ENCODE data around the gene ST8SIA3. TPM values are rescaled to one million over a fixed set of nuclear protein-coding genes. Genes with fewer than 3 reads are reported as not detected.

ST8SIA3 gene
- total and polyA plus RNA-seq, 3 experiments from 2014 or later, result not detected

GRCh38 chr18:57329856-57330255 is 22.5 kb upstream of the ST8SIA3 start:
- no peak overlapping the region for H3K27ac ChIP-seq (ENCODE audit: low read depth, low read length)
- H3K27me3 Mint-ChIP-seq, result peaks cover 0 to 8% of the 10 kb centered on the region in 2 donors
- peaks cover 0 to 3% (median 0%) of the 10 kb centered on the region in 5 donors for H3K9me3 Mint-ChIP-seq
- CTCF ChIA-PET, result no interaction called here
- H3K4me1 Mint-ChIP-seq, result no peaks in the 10 kb centered on the region
- no peaks in the 10 kb centered on the region for H3K36me3 ChIP-seq (ENCODE audit: insufficient read depth, low read length)
- H3K4me3 ChIP-seq (ENCODE audit: low read length), result no peak overlapping the region
- no peak overlapping the region for H3K4me3 Mint-ChIP-seq
- POLR2A ChIA-PET, result no interaction called here
- no peaks in the 10 kb centered on the region for H3K27me3 ChIP-seq (ENCODE audit: insufficient read depth, low read length, poor library complexity, severe bottlenecking)
- no peak overlapping the region for H3K27ac Mint-ChIP-seq
- H3K9me3 ChIP-seq (ENCODE audit: low read length), result no peaks in the 10 kb centered on the region
- peaks cover 0 to 3% (median 0%) of the 10 kb centered on the region in 3 donors for H3K36me3 Mint-ChIP-seq
- no peak for DNase-seq
- H3K4me1 ChIP-seq (ENCODE audit: insufficient read depth, low read length), result no peaks in the 10 kb centered on the region

- Histone ChIP-seq H3K4me1 (ENCODE audit: insufficient read depth, low read length) (no peaks in the 10 kb centered on the region), H3K36me3 (ENCODE audit: insufficient read depth, low read length) (no peaks in the 10 kb centered on the region), H3K27me3 (ENCODE audit: insufficient read depth, low read length, poor library complexity, severe bottlenecking) (no peaks in the 10 kb centered on the region), H3K9me3 (ENCODE audit: low read length) (no peaks in the 10 kb centered on the region), H3K4me3 (ENCODE audit: low read length) (no peak overlapping the region), H3K27ac (ENCODE audit: low read depth, low read length) (no peak overlapping the region)
- Mint-ChIP-seq H3K36me3 (peaks cover 0 to 3% (median 0%) of the 10 kb centered on the region in 3 donors), H3K27me3 (peaks cover 2 to 10% of the 10 kb centered on the region in 2 donors), H3K4me3 (no peak overlapping the region), H3K4me1 (no peaks in the 10 kb centered on the region), H3K27ac (no peak overlapping the region), H3K9me3 (peaks cover 0 to 3% (median 0%) of the 10 kb centered on the region in 5 donors)
- ChIA-PET CTCF (no interaction called here), POLR2A (no interaction called here)
- DNase-seq, result no peak
These were observed 20.6 kb upstream of the ST8SIA3 start for GRCh38 chr18:57331718-57332117.

GRCh38 chr18:57333940-57334339 is 18.4 kb upstream of the ST8SIA3 start:
- Mint-ChIP-seq H3K36me3 (no peaks in the 10 kb centered on the region), H3K27me3 (peaks cover 5 to 15% of the 10 kb centered on the region in 2 donors), H3K4me3 (no peak overlapping the region), H3K4me1 (no peaks in the 10 kb centered on the region), H3K9me3 (peaks cover 0 to 5% (median 0%) of the 10 kb centered on the region in 5 donors), H3K27ac (no peak overlapping the region)
- POLR2A ChIA-PET, result no interaction called here
- H3K4me1 ChIP-seq (ENCODE audit: insufficient read depth, low read length), result no peaks in the 10 kb centered on the region
- H3K27me3 ChIP-seq (ENCODE audit: insufficient read depth, low read length, poor library complexity, severe bottlenecking), result no peaks in the 10 kb centered on the region
- CTCF ChIA-PET, result no interaction called here
- no peak overlapping the region for H3K27ac ChIP-seq (ENCODE audit: low read depth, low read length)
- no peaks in the 10 kb centered on the region for H3K9me3 ChIP-seq (ENCODE audit: low read length)
- no peaks in the 10 kb centered on the region for H3K36me3 ChIP-seq (ENCODE audit: insufficient read depth, low read length)
- DNase-seq, result no peak
- H3K4me3 ChIP-seq (ENCODE audit: low read length), result no peak overlapping the region

DNA sequence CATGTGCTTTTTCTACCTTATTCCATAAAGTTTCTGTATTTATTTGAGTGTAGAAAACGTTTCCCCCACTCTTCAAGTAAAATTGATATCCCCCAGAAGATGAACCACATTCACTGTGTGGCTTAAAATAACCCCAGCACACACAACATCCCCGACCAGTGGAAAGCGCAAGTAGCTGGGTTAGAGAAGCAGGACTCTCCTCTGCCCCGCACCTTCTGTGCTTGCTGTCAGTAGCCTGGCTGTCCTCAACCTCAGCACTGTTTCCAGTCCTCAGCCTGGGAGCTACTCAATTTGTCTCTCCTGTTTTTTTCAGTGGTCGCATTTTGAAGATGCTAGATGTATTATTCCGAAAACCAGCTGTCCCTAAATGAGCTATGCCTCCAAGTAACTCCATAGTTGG is 18.0 kb upstream of the ST8SIA3 start:
- Histone ChIP-seq H3K4me3 (ENCODE audit: low read length) (no peak overlapping the region), H3K36me3 (ENCODE audit: insufficient read depth, low read length) (no peaks in the 10 kb centered on the region), H3K27me3 (ENCODE audit: insufficient read depth, low read length, poor library complexity, severe bottlenecking) (no peaks in the 10 kb centered on the region), H3K4me1 (ENCODE audit: insufficient read depth, low read length) (no peaks in the 10 kb centered on the region), H3K9me3 (ENCODE audit: low read length) (no peaks in the 10 kb centered on the region), H3K27ac (ENCODE audit: low read depth, low read length) (no peak overlapping the region)
- POLR2A ChIA-PET, result no interaction called here
- H3K4me1 Mint-ChIP-seq, result no peaks in the 10 kb centered on the region
- no peak overlapping the region for H3K27ac Mint-ChIP-seq
- H3K9me3 Mint-ChIP-seq, result peaks cover 0 to 2% (median 0%) of the 10 kb centered on the region in 5 donors
- CTCF ChIA-PET, result no interaction called here
- peaks cover 8 to 18% of the 10 kb centered on the region in 2 donors for H3K27me3 Mint-ChIP-seq
- no peak overlapping the region for H3K4me3 Mint-ChIP-seq
- no peak for DNase-seq
- H3K36me3 Mint-ChIP-seq, result no peaks in the 10 kb centered on the region

GRCh38 chr18:57336343-57336742 is 16.0 kb upstream of the ST8SIA3 start:
- no peak for DNase-seq
- Histone ChIP-seq H3K36me3 (ENCODE audit: insufficient read depth, low read length) (no peaks in the 10 kb centered on the region), H3K27me3 (ENCODE audit: insufficient read depth, low read length, poor library complexity, severe bottlenecking) (no peaks in the 10 kb centered on the region), H3K4me3 (ENCODE audit: low read length) (no peak overlapping the region), H3K4me1 (ENCODE audit: insufficient read depth, low read length) (no peaks in the 10 kb centered on the region), H3K27ac (ENCODE audit: low read depth, low read length) (no peak overlapping the region), H3K9me3 (ENCODE audit: low read length) (no peaks in the 10 kb centered on the region)
- Mint-ChIP-seq H3K4me1 (no peaks in the 10 kb centered on the region), H3K27me3 (peaks cover 12 to 18% of the 10 kb centered on the region in 2 donors), H3K36me3 (no peaks in the 10 kb centered on the region), H3K9me3 (peaks cover 0 to 6% (median 0%) of the 10 kb centered on the region in 5 donors), H3K27ac (no peak overlapping the region), H3K4me3 (no peak overlapping the region)
- ChIA-PET CTCF (no interaction called here), POLR2A (no interaction called here)

DNA sequence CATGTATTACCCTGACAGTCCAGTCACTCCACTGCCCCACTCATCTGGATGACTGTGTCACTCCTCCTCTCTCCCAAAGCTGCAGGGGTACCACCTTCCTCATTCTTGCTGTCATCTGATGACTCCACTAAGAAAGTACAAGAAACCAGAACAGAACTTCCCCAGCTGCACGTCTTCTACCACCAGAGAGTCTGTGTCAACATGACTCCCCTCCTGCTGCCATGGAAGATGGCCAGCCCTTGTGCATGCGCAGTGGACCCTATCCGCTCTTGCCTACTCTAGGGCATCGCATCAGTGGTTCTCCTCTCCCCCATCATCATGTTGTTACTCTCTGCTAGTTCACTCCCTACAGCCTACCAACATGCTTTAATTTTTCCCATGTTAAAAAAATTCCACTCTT is 14.5 kb upstream of the ST8SIA3 start:
- H3K4me1 ChIP-seq (ENCODE audit: insufficient read depth, low read length), result no peaks in the 10 kb centered on the region
- no peak overlapping the region for H3K4me3 ChIP-seq (ENCODE audit: low read length)
- CTCF ChIA-PET, result no interaction called here
- H3K36me3 ChIP-seq (ENCODE audit: insufficient read depth, low read length), result no peaks in the 10 kb centered on the region
- no peak for DNase-seq
- H3K27ac ChIP-seq (ENCODE audit: low read depth, low read length), result no peak overlapping the region
- peaks cover 0 to 6% (median 0%) of the 10 kb centered on the region in 5 donors for H3K9me3 Mint-ChIP-seq
- no peaks in the 10 kb centered on the region for H3K9me3 ChIP-seq (ENCODE audit: low read length)
- H3K36me3 Mint-ChIP-seq, result no peaks in the 10 kb centered on the region
- H3K27me3 ChIP-seq (ENCODE audit: insufficient read depth, low read length, poor library complexity, severe bottlenecking), result no peaks in the 10 kb centered on the region
- peaks cover 12 to 18% of the 10 kb centered on the region in 2 donors for H3K27me3 Mint-ChIP-seq
- POLR2A ChIA-PET, result no interaction called here
- no peak overlapping the region for H3K4me3 Mint-ChIP-seq
- H3K4me1 Mint-ChIP-seq, result no peaks in the 10 kb centered on the region
- H3K27ac Mint-ChIP-seq, result no peak overlapping the region

- H3K4me3 Mint-ChIP-seq, result no peak overlapping the region
- Histone ChIP-seq H3K27ac (ENCODE audit: low read depth, low read length) (no peak overlapping the region), H3K36me3 (ENCODE audit: insufficient read depth, low read length) (no peaks in the 10 kb centered on the region), H3K4me1 (ENCODE audit: insufficient read depth, low read length) (no peaks in the 10 kb centered on the region), H3K4me3 (ENCODE audit: low read length) (no peak overlapping the region), H3K9me3 (ENCODE audit: low read length) (no peaks in the 10 kb centered on the region), H3K27me3 (ENCODE audit: insufficient read depth, low read length, poor library complexity, severe bottlenecking) (no peaks in the 10 kb centered on the region)
- ChIA-PET CTCF (no interaction called here), POLR2A (no interaction called here)
- H3K27ac Mint-ChIP-seq, result no peak overlapping the region
- no peaks in the 10 kb centered on the region for H3K36me3 Mint-ChIP-seq
- peaks cover 14 to 18% of the 10 kb centered on the region in 2 donors for H3K27me3 Mint-ChIP-seq
- no peak for DNase-seq
- H3K9me3 Mint-ChIP-seq, result peaks cover 0 to 7% (median 0%) of the 10 kb centered on the region in 5 donors
- no peaks in the 10 kb centered on the region for H3K4me1 Mint-ChIP-seq
These were observed 8.5 kb upstream of the ST8SIA3 start for GRCh38 chr18:57343833-57344232.

DNA sequence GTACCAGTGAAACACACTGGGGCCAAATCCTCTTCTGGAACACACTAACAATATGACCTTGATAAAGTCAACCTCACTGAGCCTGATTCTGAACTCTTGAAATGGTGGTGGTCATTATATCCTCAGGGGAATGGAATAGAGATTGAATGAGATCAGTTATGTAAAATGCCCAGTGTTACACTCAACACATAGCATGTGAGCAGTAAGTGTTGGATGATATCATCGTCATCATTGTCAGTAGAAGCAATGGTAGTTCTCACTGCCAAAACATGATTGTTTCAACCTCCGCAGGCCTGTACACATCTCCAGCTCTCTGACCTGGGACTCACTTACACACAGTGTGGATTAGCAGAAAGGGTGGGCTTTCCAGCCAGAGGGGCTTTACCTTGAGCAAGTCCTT is 5.5 kb upstream of the ST8SIA3 start:
- Mint-ChIP-seq H3K27me3 (peaks cover 27 to 38% of the 10 kb centered on the region in 2 donors), H3K4me1 (no peaks in the 10 kb centered on the region), H3K4me3 (no peak overlapping the region), H3K27ac (no peak overlapping the region), H3K9me3 (peaks cover 0 to 9% (median 5%) of the 10 kb centered on the region in 5 donors), H3K36me3 (no peaks in the 10 kb centered on the region)
- no peaks in the 10 kb centered on the region for H3K36me3 ChIP-seq (ENCODE audit: insufficient read depth, low read length)
- CTCF ChIA-PET, result no interaction called here
- no peak for DNase-seq
- no peaks in the 10 kb centered on the region for H3K27me3 ChIP-seq (ENCODE audit: insufficient read depth, low read length, poor library complexity, severe bottlenecking)
- H3K27ac ChIP-seq (ENCODE audit: low read depth, low read length), result no peak overlapping the region
- POLR2A ChIA-PET, result no interaction called here
- H3K4me3 ChIP-seq (ENCODE audit: low read length), result no peak overlapping the region
- H3K4me1 ChIP-seq (ENCODE audit: insufficient read depth, low read length), result no peaks in the 10 kb centered on the region
- no peaks in the 10 kb centered on the region for H3K9me3 ChIP-seq (ENCODE audit: low read length)

DNA sequence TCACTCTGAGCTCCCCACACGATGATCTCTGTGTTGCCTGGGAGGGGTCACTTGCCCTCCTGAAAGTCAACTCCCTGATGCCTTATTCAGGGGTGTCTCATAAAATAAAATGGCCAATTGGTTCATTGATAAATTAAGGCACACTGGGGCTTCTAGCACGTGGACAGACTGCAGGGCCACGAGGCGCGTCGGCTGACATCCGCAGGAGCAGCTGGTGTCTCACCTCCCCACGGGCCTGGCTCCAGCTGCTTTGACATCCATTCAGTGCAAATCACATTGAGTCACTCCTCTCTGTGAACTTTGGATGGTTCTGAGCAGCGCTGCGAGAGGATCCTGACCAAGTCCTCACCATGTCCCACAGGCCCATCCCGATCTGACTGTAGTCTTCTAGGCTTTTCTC is 4.6 kb upstream of the ST8SIA3 start:
- Mint-ChIP-seq H3K27ac (no peak overlapping the region), H3K27me3 (peaks cover 33 to 45% of the 10 kb centered on the region in 2 donors), H3K4me1 (no peaks in the 10 kb centered on the region), H3K36me3 (no peaks in the 10 kb centered on the region), H3K9me3 (peaks cover 0 to 9% (median 5%) of the 10 kb centered on the region in 5 donors), H3K4me3 (no peak overlapping the region)
- Histone ChIP-seq H3K27me3 (ENCODE audit: insufficient read depth, low read length, poor library complexity, severe bottlenecking) (no peaks in the 10 kb centered on the region), H3K4me1 (ENCODE audit: insufficient read depth, low read length) (no peaks in the 10 kb centered on the region), H3K4me3 (ENCODE audit: low read length) (no peak overlapping the region), H3K9me3 (ENCODE audit: low read length) (no peaks in the 10 kb centered on the region), H3K27ac (ENCODE audit: low read depth, low read length) (no peak overlapping the region), H3K36me3 (ENCODE audit: insufficient read depth, low read length) (no peaks in the 10 kb centered on the region)
- no peak for DNase-seq
- ChIA-PET POLR2A (no interaction called here), CTCF (no interaction called here)

Data from CD8-positive, alpha-beta memory T cell (primary cell).